Fibroblast of peridontal ligament (primary cell): ENCODE measurements around the gene SNX8.
A peak's percentile ranks its signal among the peaks of the same experiment; 100 is the strongest.

ENCODE experiments used
- DNase-seq: peaks from one replicate; pipeline ENCODE4 v3.0.0-alpha.2; 2010; ENCODE audit errors: extremely low read depth

Gene SNX8

GRCh38 chr7:2290877-2291276, 23.4 kb downstream of the SNX8 start:
- DNase-seq, result no peak

GRCh38 chr7:2289621-2290020, 24.6 kb downstream of the SNX8 start:
- no peak for DNase-seq

DNA sequence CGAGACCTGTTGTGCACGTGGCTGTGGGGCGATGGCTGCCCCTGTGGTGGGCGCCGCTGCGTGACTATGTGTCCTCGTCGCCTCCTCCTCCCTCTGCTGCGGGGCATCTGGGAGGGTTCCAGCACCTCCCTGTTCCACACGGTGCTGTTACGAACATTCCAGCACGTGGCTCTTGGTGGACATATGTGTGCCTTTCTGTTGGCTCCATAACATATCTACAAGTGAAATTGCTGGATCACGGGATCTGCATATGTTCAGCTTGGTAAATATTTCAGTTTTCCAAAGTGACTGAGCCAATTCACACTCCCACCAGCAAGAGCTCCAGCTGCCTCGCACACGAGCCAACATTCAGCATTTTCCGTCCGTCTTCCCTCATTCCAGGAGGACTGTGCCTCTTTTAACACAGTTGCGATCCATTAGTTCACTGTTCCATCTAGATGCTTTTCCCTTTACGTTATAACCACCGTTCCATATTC, 25.1 kb downstream of the SNX8 start:
- DNase-seq, result no peak

- no peak for DNase-seq
These were observed 25.7 kb downstream of the SNX8 start for GRCh38 chr7:2288503-2288902.

DNA sequence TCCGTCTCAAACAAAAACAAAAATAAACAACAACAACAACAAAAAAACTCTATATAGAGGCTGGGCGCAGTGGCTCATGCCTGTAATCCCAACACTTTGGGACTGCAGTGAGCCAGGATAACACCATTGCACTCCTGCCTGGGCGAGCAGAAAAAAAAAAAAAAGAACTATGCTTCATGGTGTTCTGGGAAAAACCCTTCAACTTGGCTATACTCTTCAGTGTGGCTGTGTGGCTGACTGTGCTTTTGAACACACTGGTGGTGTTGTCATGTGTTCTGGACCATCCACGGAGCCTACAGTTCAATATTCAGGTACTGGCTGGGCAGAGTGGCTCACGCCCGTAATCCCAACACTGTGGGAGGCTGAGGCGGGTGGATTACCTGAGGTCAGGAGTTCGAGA, 26.5 kb downstream of the SNX8 start:
- no peak for DNase-seq

DNA sequence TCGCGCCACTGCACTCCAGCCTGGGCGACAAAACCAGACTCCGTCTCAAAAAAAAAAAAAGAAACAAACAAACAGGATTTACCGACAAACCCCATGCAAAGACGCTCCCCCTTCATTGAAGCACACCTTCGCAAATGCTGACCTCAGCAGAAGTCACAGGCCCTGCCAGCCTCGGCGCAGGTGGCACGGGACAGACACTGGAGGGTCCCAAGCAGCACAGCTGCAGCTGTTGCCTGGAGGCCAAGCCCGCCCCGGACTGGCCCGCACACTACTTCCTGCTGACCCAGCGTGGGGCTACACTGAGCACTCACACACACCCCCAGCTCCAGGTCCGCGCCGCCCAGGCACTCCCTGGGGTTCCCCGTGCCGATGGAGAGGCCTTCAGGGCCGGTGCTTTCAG, 31.2 kb downstream of the SNX8 start:
- DNase-seq, result no peak

DNA sequence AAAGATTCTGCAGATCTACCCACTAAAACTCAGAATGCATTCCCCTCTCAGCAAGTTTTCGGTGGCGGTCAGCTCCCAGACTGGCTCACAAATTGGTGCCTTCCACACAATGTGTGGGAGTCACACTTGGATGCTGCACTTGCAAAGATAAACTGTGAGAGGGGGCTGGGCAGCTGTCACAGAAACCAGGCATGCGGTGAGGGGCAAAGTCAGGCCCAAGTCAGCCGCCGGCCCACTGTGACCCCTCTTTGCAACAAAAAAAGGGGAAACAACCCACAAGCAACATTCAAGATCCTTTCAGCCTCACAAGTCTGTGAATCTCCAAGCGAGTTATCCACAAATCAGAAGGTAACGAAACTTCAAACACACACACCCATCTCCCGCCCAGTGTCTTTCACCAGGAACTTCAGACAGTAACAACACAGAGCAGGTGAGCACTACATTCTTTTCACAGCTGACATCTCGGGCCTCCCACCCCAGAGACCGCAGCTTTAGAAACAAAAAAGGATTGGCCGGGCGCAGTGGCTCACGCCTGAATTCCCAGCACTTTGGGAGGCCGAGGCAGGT, 32.0 kb downstream of the SNX8 start:
- no peak for DNase-seq

DNA sequence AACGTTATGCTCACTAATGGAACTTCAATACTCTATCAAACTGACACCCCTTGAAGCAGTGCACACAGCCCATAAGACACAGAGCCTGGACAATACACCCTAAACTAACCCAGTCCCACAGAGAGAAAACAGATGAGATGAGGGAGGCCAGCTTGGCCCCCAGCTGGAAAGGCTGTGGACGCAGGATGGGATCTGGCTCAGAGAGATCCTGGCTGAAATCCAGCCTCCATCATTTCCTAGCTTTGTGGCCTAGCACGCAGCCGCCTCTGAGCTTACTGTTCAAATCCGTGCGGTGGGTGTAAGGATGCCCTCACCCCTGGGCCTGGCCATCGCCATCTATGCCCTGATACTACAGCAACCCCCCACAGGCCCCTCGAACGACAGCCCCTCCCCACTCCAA, 32.7 kb downstream of the SNX8 start:
- peak; percentile 67 for DNase-seq

GRCh38 chr7:2280424-2280823, 33.8 kb downstream of the SNX8 start:
- no peak for DNase-seq

DNA sequence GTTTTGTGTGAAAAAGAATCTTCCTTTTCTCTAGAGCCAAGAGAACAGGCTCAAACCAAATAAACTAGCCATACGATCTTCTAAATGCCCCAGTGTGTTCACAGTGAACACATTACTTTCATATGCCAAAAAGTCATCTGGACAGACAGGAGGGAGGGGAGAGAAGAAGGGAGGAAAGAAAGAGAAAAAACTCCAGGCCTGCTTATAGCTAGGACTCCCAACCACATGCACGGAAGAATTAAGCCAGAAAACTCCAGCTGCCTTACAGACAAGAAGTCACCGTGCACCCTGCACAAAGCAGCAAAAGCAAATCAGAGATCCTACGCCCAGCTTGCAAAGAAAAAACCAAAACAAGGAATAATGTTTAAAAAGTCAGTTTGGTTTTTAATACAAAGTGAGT, 34.3 kb downstream of the SNX8 start:
- DNase-seq, result peak; percentile 40

DNA sequence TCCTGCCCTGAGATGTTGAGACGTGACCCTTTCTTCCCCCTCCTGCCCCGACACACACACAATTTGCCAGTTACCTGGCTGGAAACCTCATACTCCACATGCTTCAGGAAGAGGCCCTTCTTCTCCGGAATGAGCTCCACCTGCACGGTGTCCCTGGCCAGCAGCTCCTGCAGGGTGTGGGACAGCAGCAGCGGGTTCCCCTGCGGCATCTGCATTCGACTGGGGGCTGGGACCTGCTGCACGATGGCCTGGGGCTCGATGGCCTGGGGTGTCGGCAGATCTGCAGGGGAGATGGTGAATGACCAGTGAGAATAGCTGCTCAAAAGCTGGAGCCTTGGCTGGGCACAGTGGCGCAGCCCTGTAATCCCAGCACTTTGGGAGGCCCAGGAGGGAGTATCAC, 36.2 kb downstream of the SNX8 start:
- no peak for DNase-seq

GRCh38 chr7:2276107-2276506, 38.1 kb downstream of the SNX8 start:
- no peak for DNase-seq

- DNase-seq, result no peak
These were observed 39.1 kb downstream of the SNX8 start for GRCh38 chr7:2275101-2275500.

DNA sequence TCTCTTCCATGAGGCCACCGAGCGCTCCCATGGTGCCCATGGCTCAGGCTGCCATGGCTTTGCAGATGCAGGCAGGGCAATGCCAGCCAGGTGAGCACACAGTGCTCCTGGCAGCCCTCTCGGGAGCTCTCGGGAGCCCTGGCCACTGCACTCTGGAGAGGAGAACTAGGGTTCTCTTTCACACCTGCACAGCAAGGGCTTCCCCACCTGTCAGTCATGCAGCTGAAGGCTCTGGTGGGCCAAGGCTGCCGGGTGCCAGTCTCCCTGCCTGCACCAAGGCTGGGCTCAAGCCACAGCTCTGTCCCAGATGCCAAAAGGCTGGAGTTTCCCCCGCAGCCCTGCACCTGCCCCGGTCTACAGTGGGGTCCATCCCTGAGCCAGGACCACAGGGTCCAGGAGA, 39.6 kb downstream of the SNX8 start:
- DNase-seq, result no peak

- no peak for DNase-seq
These were observed 40.4 kb downstream of the SNX8 start for GRCh38 chr7:2273866-2274265.

GRCh38 chr7:2272031-2272430, 42.2 kb downstream of the SNX8 start:
- no peak for DNase-seq

DNA sequence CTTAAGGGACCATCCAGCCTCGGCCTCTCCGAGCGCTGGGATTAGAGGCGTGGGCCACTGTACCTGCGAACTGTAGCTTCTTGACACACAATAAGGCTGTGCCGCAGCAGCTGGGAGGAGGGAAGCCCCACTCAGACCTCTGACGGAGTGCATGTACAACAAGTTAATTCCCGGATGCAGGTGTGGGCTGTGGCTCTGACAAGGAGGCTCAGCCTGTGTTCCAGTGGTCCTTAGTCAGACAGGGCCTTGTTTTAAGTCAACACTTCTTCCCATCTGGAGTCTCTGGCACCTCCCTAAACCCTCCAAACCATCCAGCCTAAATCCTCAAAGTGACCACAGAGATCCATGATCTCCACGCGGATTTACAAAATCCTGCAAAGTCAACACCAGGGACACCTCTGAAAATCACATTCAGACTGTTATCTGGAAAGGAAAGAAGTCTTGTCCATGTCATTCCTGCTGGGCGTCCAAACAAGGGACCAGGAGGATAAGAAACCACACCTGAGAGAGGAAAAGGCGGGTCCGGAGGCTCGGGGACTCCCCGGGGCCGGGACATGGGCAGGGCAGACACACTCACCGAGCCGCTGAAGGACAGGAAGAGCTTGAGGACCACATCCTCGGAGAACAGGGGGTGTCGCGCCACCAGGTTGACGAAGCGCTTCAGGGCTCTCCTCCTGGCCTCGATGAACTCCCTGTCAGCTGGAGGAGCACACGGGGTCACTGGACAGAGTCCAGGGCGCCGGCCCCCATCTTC, 42.8 kb downstream of the SNX8 start:
- no peak for DNase-seq

DNA sequence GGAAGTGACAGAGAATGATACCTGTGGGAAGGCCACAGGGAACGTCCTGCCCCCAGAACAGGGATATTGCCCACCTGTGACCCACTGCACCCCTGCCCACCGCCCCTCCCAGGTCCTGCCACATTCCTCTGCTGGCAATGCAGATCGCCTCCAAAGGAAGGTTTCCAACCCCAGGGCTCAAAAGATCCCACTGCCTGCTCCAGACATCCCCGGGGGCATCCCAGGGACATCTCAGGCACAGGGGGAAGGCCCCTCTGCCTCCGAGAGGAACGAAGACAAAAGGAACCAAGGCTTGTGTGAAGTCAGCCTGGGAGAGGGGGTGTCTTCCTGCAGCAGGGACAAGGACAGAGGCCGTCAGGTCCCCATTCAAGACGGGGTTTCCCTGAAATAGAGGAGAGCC, 43.7 kb downstream of the SNX8 start:
- no peak for DNase-seq

- DNase-seq, result no peak
These were observed 44.2 kb downstream of the SNX8 start for GRCh38 chr7:2269991-2270460.

DNA sequence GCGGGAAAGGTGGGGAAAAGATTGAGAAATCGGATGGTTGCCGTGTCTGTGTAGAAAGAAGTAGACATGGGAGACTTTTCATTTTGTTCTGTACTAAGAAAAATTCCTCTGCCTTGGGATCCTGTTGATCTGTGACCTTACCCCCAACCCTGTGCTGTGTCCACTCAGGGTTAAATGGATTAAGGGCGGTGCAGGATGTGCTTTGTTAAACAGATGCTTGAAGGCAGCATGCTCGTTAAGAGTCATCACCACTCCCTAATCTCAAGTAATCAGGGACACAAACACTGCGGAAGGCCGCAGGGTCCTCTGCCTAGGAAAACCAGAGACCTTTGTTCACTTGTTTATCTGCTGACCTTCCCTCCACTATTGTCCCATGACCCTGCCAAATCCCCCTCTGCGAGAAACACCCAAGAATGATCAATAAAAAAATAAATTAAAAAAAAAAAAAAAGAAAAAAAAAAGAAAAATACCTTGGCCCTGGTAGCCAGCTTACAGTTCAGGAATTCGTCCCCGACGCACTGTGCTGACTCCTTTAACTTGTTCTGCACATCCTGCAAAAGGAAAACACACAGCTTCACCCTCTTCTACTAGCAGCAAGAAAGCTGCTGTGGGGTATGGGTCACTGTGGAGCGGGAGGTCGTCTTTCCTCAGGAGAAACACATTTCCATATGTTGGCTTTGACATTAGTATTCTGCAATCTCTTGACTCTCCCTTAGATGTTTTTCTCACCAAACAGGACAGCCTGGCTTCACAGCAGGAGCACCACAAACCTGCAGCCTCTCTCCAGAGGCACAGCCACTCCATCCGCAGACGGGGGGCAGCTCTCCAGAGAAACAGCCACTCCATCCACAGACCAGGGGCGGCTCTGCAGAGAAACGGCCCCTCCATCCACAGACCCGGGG, 44.9 kb downstream of the SNX8 start:
- peak; percentile 11 for DNase-seq

GRCh38 chr7:2266911-2267310, 47.3 kb downstream of the SNX8 start:
- DNase-seq, result no peak

- no peak for DNase-seq
These were observed 50.1 kb downstream of the SNX8 start for GRCh38 chr7:2264158-2264557.

- no peak for DNase-seq
These were observed 51.1 kb downstream of the SNX8 start for GRCh38 chr7:2263176-2263575.
